Pancreas (tissue), 10 donors: ENCODE data around the gene FMNL1. TPM values are rescaled to one million over a fixed set of nuclear protein-coding genes. Genes with fewer than 3 reads are reported as not detected.

Experiments
- ATAC-seq, 4 donors: fragments of 200-7000 bp; cut with Tn5 transposase; one replicate each; pipeline versions ENCODE4 v1.8.0 to v1.9.1; 2020; ENCODE audit warnings: mild to moderate bottlenecking in 4 of 4, moderate library complexity in 4 of 4
- DNase-seq, 6 donors: peaks; one replicate each; pipeline ENCODE4 v3.0.0-alpha.2; 2020
- FAIRE-seq: peaks from 2 replicates; lab custom pipeline; 2012; peaks lifted over from hg19 to GRCh38; lab: Jason Lieb, UNC
- H3K27ac ChIP-seq, 4 donors: fragments of 200-600 bp; sonication (generic); 1 replicate in 3 of 4; 2 replicates in 1 of 4; pipeline versions ENCODE4 v1.5.0 to v1.8.0; 2020
- H3K27me3 ChIP-seq, 4 donors: fragments of 200-600 bp; one replicate each; pipeline ENCODE4 v1.8.0; 2021
- H3K36me3 ChIP-seq, 3 donors: fragments of 200-600 bp; sonication (generic) in 1 of 3; one replicate each; pipeline versions ENCODE4 v1.5.0 to v1.8.0; 2020 to 2021
- H3K4me1 ChIP-seq, 3 donors: fragments of 200-600 bp; one replicate each; pipeline ENCODE4 v1.8.0; 2021
- H3K4me3 ChIP-seq, 4 donors: fragments of 200-600 bp; sonication (generic) in 2 of 4; one replicate each; pipeline versions ENCODE4 v1.5.0 to v1.8.0; 2020 to 2021
- H3K9me3 ChIP-seq, 4 donors: fragments of 200-600 bp; one replicate each; pipeline ENCODE4 v1.8.0; 2021
- CTCF ChIP-seq, 4 donors: fragments of 200-600 bp; sonication (generic) in 3 of 4; IDR thresholded peaks; one replicate each; pipeline versions ENCODE4 v1.5.0 to v1.8.0; 2021; ENCODE audit warnings: antibody characterized with exemption in 4 of 4
- WGBS, 2 donors: extraction: QIAGEN DNeasy Blood & Tissue Kit; methylation state at CpG; one replicate each; pipeline ENCODE4 v1.1.7; 2013; 5-methylcytosine and 5-hydroxymethylcytosine counted together
- intact Hi-C, 3 donors: fragments of 100-400 bp; cut with DNase I; formaldehyde crosslinking; loops; one replicate each; pipeline versions ENCODE4 v1.11.1 to v1.14.2; 2022
- polyA plus RNA-seq, 2 donors: library from polyadenylated mRNA; stranded (reverse); fragments of 200-250 nt; gene quantifications; one replicate each; pipeline ENCODE4 v1.2.3, GENCODE V29; 2013
- total RNA-seq, 6 donors: library from RNA; stranded (reverse); fragmentation: NEBNext Ultra II Directional in 4 of 6; extraction: Animal tissue kit (Norgen Biotek cat#: 25700) in 4 of 6; gene quantifications; one replicate each; pipeline versions ENCODE4 v1.2.1 to v1.2.4, GENCODE V29; 2021 to 2023
- donor health status: healthy with polysubstance abuse.
- donor health status: DM: no; HTN: no; CAD: no; lungs with moderate emphysema.
- donor health status: DM: no; HTN: no; CAD: no.
- donor health status: control.
- donor health status: control.
- donor health status: Bipolar disorder and iron deficiency.
- donor health status: DM: yes; HTN: yes; CAD: no.
- donor health status: DM: no; HTN: no; CAD: no.
- donor health status: DM: no; HTN: no; CAD: no.
- donor health status: DM: yes; HTN: yes; CAD: no.

FMNL1 gene
- total and polyA plus RNA-seq, 8 donors = 1.9 to 22.1 (median 5.4) TPM

DNA sequence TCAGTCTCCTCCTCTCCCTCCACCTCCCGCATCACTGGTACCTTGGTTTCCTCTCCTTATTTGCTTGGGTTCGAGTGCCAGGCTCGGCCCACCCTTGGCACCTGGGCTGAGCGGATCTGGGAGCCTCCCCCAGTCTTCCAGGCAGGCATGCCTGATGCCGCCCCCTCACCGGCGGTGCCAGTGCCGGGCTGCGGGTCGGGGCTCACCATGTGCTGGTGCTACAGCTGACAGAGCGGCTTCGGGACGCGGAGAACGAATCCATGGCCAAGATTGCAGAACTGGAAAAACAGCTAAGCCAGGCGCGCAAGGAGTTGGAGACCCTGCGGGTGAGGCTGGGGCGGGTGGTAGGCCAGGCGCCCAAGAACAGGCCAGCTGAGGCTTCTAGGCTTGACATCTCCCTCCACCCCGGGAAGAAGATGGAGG lies 19.2 kb downstream of the FMNL1 start:
- no peaks in the 10 kb centered on the region for H3K36me3 ChIP-seq
- DNase-seq (peak in 1 of 6 donors; percentile 59), ATAC-seq (peak in 2 of 4 donors; percentile 9 to 19), FAIRE-seq (no peak)
- H3K9me3 ChIP-seq = no peaks in the 10 kb centered on the region
- 24 to 35% methylated on average over 21 of the region's 21 CpGs for WGBS, 2 donors
- intact Hi-C loops = no loop called here
- H3K4me1 ChIP-seq = peaks cover 0 to 9% (median 6%) of the 10 kb centered on the region in 3 donors
- TF ChIP-seq CTCF (IDR thresholded peaks at IDR 0.05) = no peak
- H3K27ac ChIP-seq = no peak overlapping the region
- no peaks in the 10 kb centered on the region for H3K27me3 ChIP-seq
- H3K4me3 ChIP-seq = peak overlapping the region in 2 of 4 donors; percentile 16 to 39

- FAIRE-seq (no peak), ATAC-seq (peak; percentile 35 to 76 (median 62)), DNase-seq (peak in 5 of 6 donors; percentile 43 to 79 (median 66))
- TF ChIP-seq CTCF (IDR thresholded peaks at IDR 0.05) = no peak
- no peak overlapping the region for H3K27ac ChIP-seq
- intact Hi-C loops = no loop called here
- peak overlapping the region in 3 of 4 donors; percentile 5 to 39 (median 16) for H3K4me3 ChIP-seq
- peaks cover 0 to 9% (median 8%) of the 10 kb centered on the region in 3 donors for H3K4me1 ChIP-seq
- no peaks in the 10 kb centered on the region for H3K36me3 ChIP-seq
- no peaks in the 10 kb centered on the region for H3K27me3 ChIP-seq
- H3K9me3 ChIP-seq = no peaks in the 10 kb centered on the region
- WGBS, 2 donors = 7 to 11% methylated on average over 33 to 62 of the region's 62 CpGs
Observed at GRCh38 chr17:45241328-45242028, 19.8 kb downstream of the FMNL1 start.

- TF ChIP-seq CTCF (IDR thresholded peaks at IDR 0.05) = no peak
- ATAC-seq (no peak), DNase-seq (peak in 1 of 6 donors; percentile 72), FAIRE-seq (no peak)
- Histone ChIP-seq H3K9me3 (no peaks in the 10 kb centered on the region), H3K27ac (no peak overlapping the region), H3K4me3 (peak overlapping the region in 1 of 4 donors; percentile 39), H3K36me3 (no peaks in the 10 kb centered on the region), H3K27me3 (no peaks in the 10 kb centered on the region), H3K4me1 (peaks cover 0 to 12% (median 9%) of the 10 kb centered on the region in 3 donors)
- intact Hi-C loops = no loop called here
- 16 to 17% methylated on average over 7 to 18 of the region's 18 CpGs for WGBS, 2 donors
Observed at GRCh38 chr17:45242029-45242414, 20.3 kb downstream of the FMNL1 start.

- FAIRE-seq = no peak
Observed at GRCh38 chr17:45243750-45244149, 22.1 kb downstream of the FMNL1 start.

More at GRCh38 chr17:45243750-45244149, 22.1 kb downstream of the FMNL1 start:
- no peak for ATAC-seq
- Histone ChIP-seq H3K36me3 (no peaks in the 10 kb centered on the region), H3K27ac (no peak overlapping the region), H3K4me3 (no peak overlapping the region), H3K27me3 (no peaks in the 10 kb centered on the region), H3K9me3 (no peaks in the 10 kb centered on the region), H3K4me1 (peaks cover 1 to 12% (median 9%) of the 10 kb centered on the region in 3 donors)
- no peak for TF ChIP-seq CTCF (IDR thresholded peaks at IDR 0.05)
- 85 to 92% methylated on average over 18 of the region's 18 CpGs for WGBS, 2 donors
- intact Hi-C loops = no loop called here
- peak in 1 of 6 donors; percentile 70 for DNase-seq
